CD4-positive, alpha-beta memory T cell (primary cell): Measurements from ENCODE around the gene SELENBP1. TPM values are rescaled to one million over a fixed set of nuclear protein-coding genes. Genes with fewer than 3 reads are reported as not detected.

Experiments
- CTCF ChIA-PET: fragments of 350-600 bp; sonication (Branson Sonifier 250); formaldehyde crosslinking; loops from one replicate; lab custom pipeline; 2021; ENCODE audit warnings: inconsistent platforms; ENCODE audit not compliant: partially characterized antibody; lab: Charles Lee
- POLR2A ChIA-PET: fragments of 350-600 bp; sonication (Branson Sonifier 250); formaldehyde crosslinking; loops from one replicate; lab custom pipeline; 2021; ENCODE audit not compliant: partially characterized antibody; lab: Charles Lee
- DNase-seq, 5 donors: peaks; one replicate each; pipeline versions ENCODE4 v3.0.0 to v3.0.0-alpha.2; 2020 to 2022; ENCODE audit warnings: mixed read lengths in 1 of 5
- H3K27ac ChIP-seq: one replicate; pipeline ENCODE4 v1.7.0; 2013; ENCODE audit warnings: low read depth, low read length
- H3K27me3 ChIP-seq: 2 replicates; pipeline ENCODE4 v1.7.0; 2013; ENCODE audit warnings: mild to moderate bottlenecking, low read length, moderate library complexity; ENCODE audit not compliant: insufficient read depth
- H3K36me3 ChIP-seq: 2 replicates; pipeline ENCODE4 v1.7.0; 2013; ENCODE audit warnings: mild to moderate bottlenecking, low read length, moderate library complexity; ENCODE audit not compliant: insufficient read depth
- H3K4me1 ChIP-seq: 2 replicates; pipeline ENCODE4 v1.7.0; 2013; ENCODE audit warnings: mild to moderate bottlenecking, low read length, moderate library complexity; ENCODE audit not compliant: insufficient read depth
- H3K4me3 ChIP-seq, 2 donors: one replicate each; pipeline ENCODE4 v1.7.0; 2013; ENCODE audit warnings: low read length in 2 of 2, mild to moderate bottlenecking in 1 of 2
- H3K9me3 ChIP-seq, 2 donors: one replicate each; pipeline ENCODE4 v1.7.0; 2013; ENCODE audit warnings: low read length in 2 of 2, control low read depth in 1 of 2; ENCODE audit not compliant: control insufficient read depth in 1 of 2
- H3K27ac Mint-ChIP-seq, 7 donors: one replicate each; pipeline ENCODE4 v1.8.0; 2020 to 2021; ENCODE audit warnings: mixed read lengths in 7 of 7, mild to moderate bottlenecking in 6 of 7, inconsistent platforms in 3 of 7, moderate library complexity in 3 of 7
- H3K27me3 Mint-ChIP-seq, 2 donors: one replicate each; pipeline ENCODE4 v1.8.0; 2020 to 2021; ENCODE audit warnings: mixed read lengths in 2 of 2
- H3K36me3 Mint-ChIP-seq, 2 donors: one replicate each; pipeline ENCODE4 v1.8.0; 2020 to 2021; ENCODE audit warnings: mixed read lengths in 2 of 2, inconsistent platforms in 1 of 2, mild to moderate bottlenecking in 1 of 2
- H3K4me1 Mint-ChIP-seq, 4 donors: one replicate each; pipeline ENCODE4 v1.8.0; 2020 to 2021; ENCODE audit warnings: mixed read lengths in 4 of 4, mild to moderate bottlenecking in 1 of 4
- H3K4me3 Mint-ChIP-seq, 8 donors: one replicate each; pipeline ENCODE4 v1.8.0; 2020 to 2021; ENCODE audit warnings: mixed read lengths in 8 of 8, mild to moderate bottlenecking in 7 of 8, moderate library complexity in 6 of 8, inconsistent platforms in 3 of 8
- H3K9me3 Mint-ChIP-seq, 8 donors: one replicate each; pipeline ENCODE4 v1.8.0; 2020 to 2021; ENCODE audit warnings: mixed read lengths in 8 of 8, mild to moderate bottlenecking in 5 of 8, inconsistent platforms in 3 of 8, moderate library complexity in 1 of 8
- intact Hi-C: fragments of 100-400 bp; cut with micrococcal nuclease; formaldehyde crosslinking; loops from one replicate; pipeline ENCODE4 v1.15.1; 2023
- polyA plus RNA-seq, 2 donors: library from polyadenylated mRNA; unstranded; fragments of 300-500 nt; fragmentation: Illumina TruSeq; gene quantifications; one replicate each; pipeline ENCODE4 v1.2.3, GENCODE V29; 2021
- total RNA-seq, 2 experiments: library from RNA; stranded (reverse); gene quantifications; one replicate each; pipeline ENCODE4 v1.2.3, GENCODE V29; 2021

The SELENBP1 gene
- total and polyA plus RNA-seq, 4 experiments from 2014 or later: not detected

DNA sequence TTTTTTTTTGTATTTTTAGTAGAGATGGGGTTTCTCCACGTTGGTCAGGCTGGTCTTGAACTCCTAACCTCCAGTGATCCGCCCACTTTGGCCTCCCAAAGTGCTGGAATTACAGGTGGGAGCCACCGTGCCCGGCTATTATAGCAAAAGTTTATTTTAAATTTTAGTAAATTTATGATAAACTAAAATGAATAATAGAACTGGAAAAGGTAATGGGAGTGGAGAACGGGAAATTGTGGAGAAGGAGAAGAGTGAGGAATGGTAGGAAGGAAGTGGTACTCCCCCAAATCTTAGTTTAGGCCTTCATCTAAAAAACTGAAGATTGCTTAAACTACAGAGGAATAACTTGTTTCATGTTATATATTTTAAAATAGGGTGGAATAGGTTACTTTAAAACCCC, 37.7 kb downstream of the SELENBP1 start:
- Mint-ChIP-seq H3K36me3 (no peaks in the 10 kb centered on the region), H3K4me3 (no peak overlapping the region), H3K27me3 (no peaks in the 10 kb centered on the region), H3K27ac (no peak overlapping the region), H3K9me3 (no peaks in the 10 kb centered on the region), H3K4me1 (peaks cover 0 to 7% (median 2%) of the 10 kb centered on the region in 4 donors)
- Histone ChIP-seq H3K4me1 (no peaks in the 10 kb centered on the region), H3K9me3 (no peaks in the 10 kb centered on the region), H3K27me3 (no peaks in the 10 kb centered on the region), H3K36me3 (no peaks in the 10 kb centered on the region), H3K4me3 (no peak overlapping the region), H3K27ac (no peak overlapping the region)
- ChIA-PET CTCF (no interaction called here), POLR2A (no interaction called here)
- intact Hi-C loops: no loop called here
- no peak for DNase-seq

DNA sequence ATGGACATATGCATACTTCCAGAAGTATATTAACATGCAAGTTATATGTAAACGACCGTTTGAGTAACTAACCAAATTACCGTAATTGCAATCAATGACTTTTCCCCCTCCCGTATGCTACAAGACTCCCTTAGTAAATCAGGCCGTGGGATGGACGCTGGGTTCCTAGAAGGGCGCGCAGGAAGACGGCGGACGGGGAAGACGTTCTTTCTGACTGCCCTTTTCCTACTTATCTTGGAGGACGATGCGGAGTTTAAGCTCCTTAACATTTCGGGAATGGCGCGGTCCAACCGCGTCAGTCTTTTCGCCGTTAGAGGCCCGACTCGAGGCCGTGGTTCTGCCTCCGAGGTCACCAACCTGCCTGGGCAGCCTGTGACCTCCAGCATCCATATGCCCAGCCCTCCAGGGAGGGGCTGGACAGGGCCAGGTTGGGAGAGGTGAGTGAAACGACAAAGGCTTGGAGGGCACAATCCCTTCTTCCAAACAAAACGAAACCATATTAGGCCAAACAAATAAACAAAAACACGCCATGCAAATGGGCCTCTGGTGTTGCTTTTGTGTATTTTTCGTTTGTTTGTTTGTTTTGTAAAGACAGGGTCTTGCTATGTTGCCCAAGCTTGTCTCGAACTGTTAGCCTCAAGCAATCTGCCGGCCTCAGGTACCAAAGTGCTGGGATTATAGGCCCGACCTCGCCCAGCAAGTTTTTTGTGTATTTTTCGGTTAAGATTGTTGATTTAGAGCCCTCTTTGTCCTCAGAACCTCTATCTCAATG, 44.4 kb downstream of the SELENBP1 start:
- peaks cover 28 to 51% (median 34%) of the 10 kb centered on the region in 4 donors for H3K4me1 Mint-ChIP-seq
- Histone ChIP-seq H3K27me3 (no peaks in the 10 kb centered on the region), H3K27ac (peak overlapping the region; percentile 84), H3K4me3 (peak overlapping the region; percentile 74 to 79), H3K9me3 (no peaks in the 10 kb centered on the region), H3K36me3 (no peaks in the 10 kb centered on the region), H3K4me1 (peaks cover 31% of the 10 kb centered on the region)
- ChIA-PET POLR2A (interaction anchor here (0.6 to 3.9 kb wide), 19 partner anchors 8 to 986 kb away, joined by 3 to 50 read pairs (median 10); partner anchors contain the start of genes PSMB4, PSMD4, RFX5 and VPS72), CTCF (interaction anchor here (0.7 to 11.9 kb wide), 6 partner anchors 11 to 76 kb away, joined by 3 to 105 read pairs (median 3); no protein-coding TSS in a partner anchor)
- peak overlapping the region; percentile 90 to 99 (median 99) for H3K27ac Mint-ChIP-seq
- H3K36me3 Mint-ChIP-seq: peaks cover 8 to 28% of the 10 kb centered on the region in 2 donors
- intact Hi-C loops: loop anchor here (1.0 to 5.0 kb wide), 6 partner anchors 19 to 435 kb away; partner anchors contain the start of genes MRPL9, PSMB4, RFX5 and TNFAIP8L2
- H3K4me3 Mint-ChIP-seq: peak overlapping the region; percentile 92 to 98 (median 97)
- no peaks in the 10 kb centered on the region for H3K9me3 Mint-ChIP-seq
- peak in 1 of 5 donors; percentile 6 for DNase-seq
- no peaks in the 10 kb centered on the region for H3K27me3 Mint-ChIP-seq

DNA sequence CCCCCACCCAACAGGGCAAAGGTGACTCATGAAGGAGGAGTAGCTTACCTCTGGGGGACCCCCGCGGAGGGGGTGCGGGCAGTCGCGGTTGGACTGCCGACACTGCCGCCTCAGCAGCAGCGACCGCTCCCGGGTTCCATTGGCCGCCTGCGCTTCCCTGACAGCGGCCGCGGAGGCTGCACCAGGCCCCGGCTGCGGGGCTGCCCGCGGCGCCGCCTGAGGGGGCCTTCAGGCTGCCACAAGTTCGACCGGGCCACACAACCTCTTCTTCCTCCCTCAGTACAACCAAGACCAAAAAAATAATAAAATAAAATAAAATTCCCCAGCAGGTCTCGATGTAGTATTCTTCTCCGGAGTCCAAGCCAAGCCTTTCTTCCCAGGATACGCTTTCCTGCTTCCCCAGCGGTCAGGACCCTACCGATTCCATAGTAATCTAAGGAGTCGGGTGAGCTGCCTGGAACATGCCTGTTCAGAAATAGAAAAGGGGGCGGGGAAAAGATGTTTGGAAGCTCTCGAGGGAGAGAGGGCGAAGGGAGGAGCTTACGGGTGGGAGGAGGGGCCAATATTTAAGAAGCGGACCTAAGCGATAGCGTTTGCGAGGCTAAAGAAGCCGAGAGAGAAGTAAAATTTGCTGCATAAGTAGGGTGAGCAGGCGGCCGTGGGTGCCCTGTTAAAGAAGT, 45.1 kb downstream of the SELENBP1 start, which contains the start of gene PI4KB:
TSS of gene PI4KB (minus strand) at position 194 of the 680 bp plus-strand sequence. CDS start 10,935 bp downstream, outside the sequence.
- H3K4me1 ChIP-seq: peaks cover 35% of the 10 kb centered on the region
- peak within 1 kb of the TSS; percentile 84 for H3K27ac ChIP-seq
- no peaks in the 10 kb centered on the region for H3K27me3 Mint-ChIP-seq
- intact Hi-C loops: loop anchor here (1.0 to 5.0 kb wide), 6 partner anchors 20 to 436 kb away; partner anchors contain the start of genes MRPL9, PSMB4, RFX5 and TNFAIP8L2
- peak within 1 kb of the TSS; percentile 74 to 79 for H3K4me3 ChIP-seq
- peak within 1 kb of the TSS; percentile 92 to 98 (median 97) for H3K4me3 Mint-ChIP-seq
- peaks cover 31 to 57% (median 40%) of the 10 kb centered on the region in 4 donors for H3K4me1 Mint-ChIP-seq
- no peaks in the 10 kb centered on the region for H3K9me3 Mint-ChIP-seq
- H3K36me3 Mint-ChIP-seq: peaks cover 12 to 34% of the 10 kb centered on the region in 2 donors
- H3K36me3 ChIP-seq: peaks cover 5% of the 10 kb centered on the region
- H3K9me3 ChIP-seq: no peaks in the 10 kb centered on the region
- ChIA-PET POLR2A (interaction anchor here (0.6 to 3.9 kb wide), 26 partner anchors 9 to 1093 kb away, joined by 3 to 50 read pairs (median 4); partner anchors contain the start of genes MRPL9, POGZ, PSMB4 and PSMD4), CTCF (interaction anchor here (1.0 to 11.9 kb wide), 8 partner anchors 10 to 75 kb away, joined by 3 to 105 read pairs (median 3); partner anchors contain the start of gene ZNF687)
- peak; percentile 95 to 97 (median 97) for DNase-seq
- no peaks in the 10 kb centered on the region for H3K27me3 ChIP-seq
- peak within 1 kb of the TSS; percentile 90 to 99 (median 99) for H3K27ac Mint-ChIP-seq

DNA sequence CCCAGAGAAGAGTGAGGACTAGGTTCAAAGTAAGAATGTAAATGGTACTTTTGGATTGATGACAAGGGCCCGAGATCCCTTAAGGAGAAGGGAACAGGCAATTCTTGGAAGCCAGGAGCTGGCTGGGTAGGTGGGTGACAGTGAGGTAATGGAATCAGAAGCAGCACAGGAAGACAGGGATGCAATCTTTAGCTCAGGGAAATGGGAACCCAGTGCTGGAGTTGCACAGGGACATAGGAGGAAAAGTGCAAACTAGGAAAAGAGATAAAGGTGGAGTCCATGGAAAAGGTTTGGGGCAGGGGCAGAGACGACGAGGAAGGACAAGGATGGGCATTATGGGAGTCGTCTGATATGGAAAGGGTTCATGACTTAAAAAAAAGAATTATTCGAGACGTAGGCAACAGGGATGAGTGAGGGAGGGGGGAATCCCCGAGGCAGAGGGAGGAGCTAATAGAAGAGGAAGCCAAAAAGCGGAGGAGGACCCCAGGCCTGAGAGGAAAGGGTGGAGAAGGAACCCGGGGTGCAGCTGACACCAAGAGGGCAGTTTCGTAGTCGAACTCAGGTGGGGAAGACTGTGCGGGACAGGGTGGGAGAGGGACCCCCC, 45.8 kb downstream of the SELENBP1 start:
- H3K27ac ChIP-seq: peak overlapping the region; percentile 84
- no peaks in the 10 kb centered on the region for H3K27me3 Mint-ChIP-seq
- peak overlapping the region; percentile 92 to 98 (median 97) for H3K4me3 Mint-ChIP-seq
- DNase-seq: peak in 3 of 5 donors; percentile 42 to 78 (median 57)
- peaks cover 14 to 39% of the 10 kb centered on the region in 2 donors for H3K36me3 Mint-ChIP-seq
- intact Hi-C loops: loop anchor here (1.0 to 5.0 kb wide), 6 partner anchors 21 to 437 kb away; partner anchors contain the start of genes MRPL9, PSMB4, RFX5 and TNFAIP8L2
- peaks cover 10% of the 10 kb centered on the region for H3K36me3 ChIP-seq
- POLR2A ChIA-PET: interaction anchor here (0.6 to 3.9 kb wide), 21 partner anchors 8 to 1093 kb away, joined by 3 to 50 read pairs (median 4); partner anchors contain the start of genes MRPL9, POGZ, PSMB4 and PSMD4
- H3K9me3 ChIP-seq: no peaks in the 10 kb centered on the region
- H3K4me3 ChIP-seq: peak overlapping the region; percentile 74 to 79
- H3K9me3 Mint-ChIP-seq: no peaks in the 10 kb centered on the region
- peaks cover 36% of the 10 kb centered on the region for H3K4me1 ChIP-seq
- CTCF ChIA-PET: interaction anchor here (1.2 to 11.9 kb wide), 6 partner anchors 9 to 70 kb away, joined by 3 to 105 read pairs (median 4); partner anchors contain the start of gene ZNF687
- H3K27me3 ChIP-seq: no peaks in the 10 kb centered on the region
- peak overlapping the region; percentile 90 to 99 (median 97) for H3K27ac Mint-ChIP-seq
- peaks cover 35 to 63% (median 42%) of the 10 kb centered on the region in 4 donors for H3K4me1 Mint-ChIP-seq

DNA sequence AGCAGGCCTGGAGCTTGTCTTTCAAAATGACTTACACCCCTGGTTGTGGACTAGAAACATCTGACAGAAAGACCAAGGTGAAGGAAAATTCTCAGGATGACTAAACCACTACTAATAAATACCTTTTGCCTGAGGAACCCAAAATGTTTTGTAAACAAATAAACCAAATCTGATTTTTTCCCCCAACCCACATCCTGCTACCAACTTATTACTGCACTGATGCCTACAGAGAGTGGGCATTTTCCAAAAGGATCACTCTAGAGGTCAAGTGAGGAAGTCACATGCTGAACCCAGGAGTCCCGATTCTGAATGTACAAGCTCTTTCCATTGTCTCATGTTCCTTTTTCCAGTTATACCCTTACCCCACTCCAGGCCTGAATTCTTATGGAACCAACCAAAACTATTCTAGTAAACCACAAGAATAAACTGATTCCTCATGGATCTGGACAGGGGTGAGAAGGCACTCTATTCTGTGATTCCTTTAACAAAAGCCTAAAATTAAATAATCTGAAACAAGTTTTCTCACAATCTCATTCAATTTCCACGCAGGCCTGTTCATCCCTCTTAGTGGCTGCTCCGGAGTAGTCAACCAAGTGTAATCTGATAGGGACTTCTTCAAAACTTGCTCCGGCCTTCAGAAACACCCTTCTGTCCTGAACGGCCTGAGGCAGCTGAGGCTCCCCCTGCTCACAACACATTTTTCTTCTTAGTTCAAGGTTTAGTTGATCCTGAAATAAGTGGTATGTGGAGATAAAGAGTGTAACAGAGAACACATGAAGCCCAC, 46.7 kb downstream of the SELENBP1 start:
- Histone ChIP-seq H3K27me3 (no peaks in the 10 kb centered on the region), H3K27ac (peak overlapping the region; percentile 84), H3K4me3 (no peak overlapping the region), H3K36me3 (peaks cover 10% of the 10 kb centered on the region), H3K4me1 (peaks cover 36% of the 10 kb centered on the region), H3K9me3 (no peaks in the 10 kb centered on the region)
- H3K27me3 Mint-ChIP-seq: no peaks in the 10 kb centered on the region
- CTCF ChIA-PET: interaction anchor here (1.3 to 11.9 kb wide), 3 partner anchors 8 to 25 kb away, joined by 3 to 105 read pairs (median 10); no protein-coding TSS in a partner anchor
- peak overlapping the region; percentile 90 to 99 (median 97) for H3K27ac Mint-ChIP-seq
- peak overlapping the region; percentile 92 to 98 (median 97) for H3K4me3 Mint-ChIP-seq
- DNase-seq: no peak
- peaks cover 36 to 67% (median 44%) of the 10 kb centered on the region in 4 donors for H3K4me1 Mint-ChIP-seq
- intact Hi-C loops: loop anchor here (5.0 kb wide), 1 partner anchor 169 kb away; the partner anchor contains the start of gene TNFAIP8L2
- no peaks in the 10 kb centered on the region for H3K9me3 Mint-ChIP-seq
- peaks cover 16 to 42% of the 10 kb centered on the region in 2 donors for H3K36me3 Mint-ChIP-seq
- POLR2A ChIA-PET: interaction anchor here (0.9 to 3.9 kb wide), 9 partner anchors 11 to 43 kb away, joined by 3 to 50 read pairs (median 13); partner anchors contain the start of genes RFX5 and ZNF687
